Measurements from ENCODE around the gene MYEOV. TPM values are rescaled to one million over a fixed set of nuclear protein-coding genes. Genes with fewer than 3 reads are reported as not detected.

MYEOV gene
- total and polyA plus RNA-seq, 2 of the 8 experiments (the other 6 are each of a cell fraction or from before 2014, with no cell fraction given), result 0.44 to 0.67 TPM

DNA sequence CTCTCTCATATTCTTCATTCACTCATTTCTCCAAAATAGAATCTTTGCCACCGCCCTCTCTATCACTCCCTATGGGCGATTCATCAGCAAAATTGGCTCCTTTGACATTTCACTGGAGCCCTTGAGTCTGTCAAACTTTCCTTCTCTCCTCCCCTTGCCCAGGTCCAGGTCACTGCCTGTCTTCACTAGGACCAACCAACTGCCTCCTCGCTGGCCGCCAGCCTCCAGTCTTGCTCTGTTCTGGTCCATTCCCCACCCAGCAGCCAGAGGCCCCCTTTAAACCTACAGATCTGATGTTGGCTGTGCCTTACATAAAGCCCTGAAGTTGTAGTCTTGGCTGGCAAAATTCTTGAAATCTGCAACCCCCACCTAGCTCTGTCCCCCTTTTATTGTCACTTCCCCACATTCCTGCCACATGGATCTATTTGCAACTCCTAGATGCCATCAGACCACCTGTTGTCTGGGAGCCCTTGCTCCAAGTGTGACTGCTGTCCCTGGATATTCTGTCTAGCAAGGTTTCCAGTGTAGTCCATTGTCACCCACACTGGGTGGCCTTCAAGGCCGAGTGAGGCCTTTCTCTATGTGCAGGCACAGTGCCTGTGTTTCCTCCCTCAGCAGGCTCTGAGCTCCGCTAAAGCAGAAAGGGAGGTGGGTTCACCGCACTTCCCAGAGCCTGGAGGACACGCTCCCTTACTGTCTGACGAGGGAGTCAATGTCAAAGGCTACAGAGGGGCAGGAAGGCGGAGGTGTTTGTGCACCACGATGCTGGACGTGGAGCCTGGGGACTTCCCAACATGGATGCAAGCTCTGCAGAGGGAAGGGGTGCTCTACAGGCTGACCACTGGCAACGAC, 25.5 kb downstream of the MYEOV start:
- Histone ChIP-seq H3K14ac (ENCODE audit: insufficient read length) (no peak overlapping the region), H3K9me3 (ENCODE audit: insufficient read depth in 2 of 2, low read depth in 1 of 2, low read length in 1 of 2) (peaks cover 0 to 3% of the 10 kb centered on the region in 2 experiments; a peak in 1 of 4 replicates), H3K27ac (ENCODE audit: low read depth, low read length) (no peak overlapping the region), H2BK15ac (ENCODE audit: low read length) (peak overlapping the region; percentile 61; the same call in 1 of the 2 replicates), H4K91ac (replicated peaks; ENCODE audit: insufficient read length, low read length) (no peak overlapping the region), H3K23ac (ENCODE audit: insufficient read length) (no peak overlapping the region), H3K56ac (replicated peaks; ENCODE audit: insufficient read length, low read depth, low read length) (no peak overlapping the region), H2BK20ac (ENCODE audit: low read length) (no peak overlapping the region; the same call in 1 of the 2 replicates), H2BK12ac (ENCODE audit: low read depth, low read length) (no peak overlapping the region), H3K4ac (replicated peaks; ENCODE audit: insufficient read length, low read depth, low read length) (no peak overlapping the region), H4K8ac (ENCODE audit: extremely low read depth, insufficient read depth, low read length) (no peak overlapping the region), H3K79me1 (ENCODE audit: low read depth, low read length) (no peaks in the 10 kb centered on the region), H2BK120ac (replicated peaks; ENCODE audit: low read depth, low read length) (no peak overlapping the region), H3K9ac (replicated peaks in 1 of 4; ENCODE audit: extremely low read depth in 1 of 4, low read depth in 3 of 4, low read length in 3 of 4) (no peak overlapping the region), H3K18ac (ENCODE audit: extremely low read depth, low read length) (no peak overlapping the region; the same call in 1 of the 2 replicates), H3K4me1 (replicated peaks in 1 of 4; ENCODE audit: control insufficient read depth in 3 of 4, insufficient read depth in 4 of 4, low read length in 3 of 4) (peaks cover 0 to 5% (median 1%) of the 10 kb centered on the region in 4 experiments; a peak in 2 of 7 replicates), H3K27me3 (replicated peaks in 1 of 4; ENCODE audit: control insufficient read depth in 3 of 4, extremely low read depth in 1 of 4, insufficient read depth in 3 of 4, low read length in 3 of 4) (no peaks in the 10 kb centered on the region; a peak in 1 of 7 replicates), H4K5ac (ENCODE audit: insufficient read length, low read depth, low read length) (no peak overlapping the region), H3K36me3 (ENCODE audit: control insufficient read depth in 2 of 4, insufficient read depth in 4 of 4, low read length in 3 of 4) (no peaks in the 10 kb centered on the region), H3K4me2 (ENCODE audit: insufficient read depth in 1 of 2, low read depth in 2 of 2, low read length in 2 of 2) (no peak overlapping the region), H2AK5ac (ENCODE audit: low read depth, low read length) (no peak overlapping the region), H2AFZ (ENCODE audit: low read length) (no peak overlapping the region), H3K79me2 (ENCODE audit: control insufficient read depth in 1 of 2, insufficient read depth in 2 of 2, low read length in 2 of 2) (no peaks in the 10 kb centered on the region), H4K20me1 (replicated peaks in 1 of 2; ENCODE audit: control insufficient read depth in 1 of 2, insufficient read depth in 2 of 2, low read length in 2 of 2) (peaks cover 0 to 3% of the 10 kb centered on the region in 2 experiments), H3K23me2 (ENCODE audit: low read depth, low read length) (peaks cover 27% of the 10 kb centered on the region; the same call in 1 of the 2 replicates), H3K4me3 (ENCODE audit: extremely low read depth in 1 of 4, insufficient read depth in 2 of 4, low read depth in 3 of 4, low read length in 4 of 4) (no peak overlapping the region), H2BK5ac (ENCODE audit: low read depth, low read length) (no peak overlapping the region)
- CTCF ChIA-PET (ENCODE audit: partially characterized antibody), result interaction anchor here (0.8 kb wide), 1 partner anchor 269 kb away, joined by 3 read pairs; no protein-coding TSS in a partner anchor
- FAIRE-seq (no peak), DNase-seq (ENCODE audit: low read depth in 1 of 2, low spot score in 2 of 2) (no peak)
- POLR2A ChIA-PET (ENCODE audit: partially characterized antibody), result no interaction called here
- 87% methylated on average over 13 of the region's 13 CpGs; no CpG with 5 or more reads in 1 of the 2 experiments for WGBS, 2 experiments (ENCODE audit: extremely low coverage in 1 of 2, insufficient coverage in 1 of 2, insufficient read length in 1 of 2, insufficient replicate concordance in 2 of 2, low coverage in 1 of 2, low lambda C conversion rate in 2 of 2, missing lambda C conversion rate in 1 of 2)
- TF ChIP-seq BCL11A (IDR thresholded peaks at IDR 0.05; ENCODE audit: low read depth in 2 of 2, low read length in 2 of 2) (no peak), FOSL1 (IDR thresholded peaks at IDR 0.05; ENCODE audit: insufficient read depth, low read depth, low read length) (no peak), KDM5A (IDR thresholded peaks at IDR 0.05; ENCODE audit: low read length) (no peak), ZNF274 (IDR thresholded peaks at IDR 0.05; ENCODE audit: borderline replicate concordance, extremely low read depth, low read length) (no peak), RNF2 (IDR thresholded peaks at IDR 0.05; ENCODE audit: borderline replicate concordance, low read depth, low read length, missing control alignments, poor library complexity, severe bottlenecking) (no peak), SIN3A (conservative IDR thresholded peaks at IDR 0.05 in 1 of 2, IDR thresholded peaks at IDR 0.05 in 1 of 2; ENCODE audit: low read depth in 1 of 2, low read length in 2 of 2) (no peak), CBX8 (IDR thresholded peaks at IDR 0.05; ENCODE audit: borderline replicate concordance, low read depth, low read length) (no peak), TCF12 (IDR thresholded peaks at IDR 0.05; ENCODE audit: low read depth, low read length) (no peak), YY1 (IDR thresholded peaks at IDR 0.05; ENCODE audit: low read depth, low read length) (no peak)
- TF ChIP-seq, protein P1, sequence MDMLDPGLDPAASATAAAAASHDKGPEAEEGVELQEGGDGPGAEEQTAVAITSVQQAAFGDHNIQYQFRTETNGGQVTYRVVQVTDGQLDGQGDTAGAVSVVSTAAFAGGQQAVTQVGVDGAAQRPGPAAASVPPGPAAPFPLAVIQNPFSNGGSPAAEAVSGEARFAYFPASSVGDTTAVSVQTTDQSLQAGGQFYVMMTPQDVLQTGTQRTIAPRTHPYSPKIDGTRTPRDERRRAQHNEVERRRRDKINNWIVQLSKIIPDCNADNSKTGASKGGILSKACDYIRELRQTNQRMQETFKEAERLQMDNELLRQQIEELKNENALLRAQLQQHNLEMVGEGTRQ (IDR thresholded peaks at IDR 0.05; ENCODE audit: low read length), result no peak

Measured in H1 (cell line).